IMR-90 (cell line): Measurements from ENCODE around the gene PKD2L1. TPM values are rescaled to one million over a fixed set of nuclear protein-coding genes. Genes with fewer than 3 reads are reported as not detected.

Experiments
- ATAC-seq: fragments of 200-7000 bp; cut with Tn5 transposase; 2 replicates; pipeline ENCODE4 v1.9.1; 2020; ENCODE audit warnings: low read depth, mild to moderate bottlenecking, moderate library complexity
- BruUV-seq: library from RNA; stranded (reverse); fragments of 400-500 nt; replicated peaks from 2 replicates; lab custom pipeline; 2021; lab: Mats Ljungman, UMichigan
- CTCF ChIA-PET: fragments of 300-600 bp; formaldehyde crosslinking; extraction: SDS; loops from one replicate; lab custom pipeline; 2021; ENCODE audit warnings: antibody characterized with exemption; lab: Yijun Ruan, JAX
- POLR2A ChIA-PET: fragments of 300-600 bp; sonication (Branson Sonifier 250); formaldehyde crosslinking; loops from one replicate; lab custom pipeline; 2022; ENCODE audit warnings: antibody characterized with exemption; ENCODE audit not compliant: unreplicated experiment; lab: Charles Lee
- DNase-seq: peaks from one replicate; pipeline ENCODE4 v3.0.0; 2013
- H2AFZ ChIP-seq: replicated peaks from 2 replicates; pipeline ENCODE3; 2013; ENCODE audit warnings: low read length, mild to moderate bottlenecking; ENCODE audit not compliant: poor library complexity
- H2AK5ac ChIP-seq: 2 replicates; pipeline ENCODE4 v1.6.1; 2013; ENCODE audit warnings: low read depth, low read length, inconsistent platforms
- H2AK9ac ChIP-seq: replicated peaks from 2 replicates; pipeline ENCODE3; 2013; ENCODE audit warnings: mild to moderate bottlenecking, low read depth, low read length, moderate library complexity; ENCODE audit not compliant: poor library complexity
- H2BK120ac ChIP-seq: 2 replicates; pipeline ENCODE4 v1.6.1; 2013; ENCODE audit warnings: low read depth, low read length, inconsistent platforms
- H2BK15ac ChIP-seq: 3 replicates; pipeline ENCODE4 v1.6.1; 2013; ENCODE audit warnings: low read depth, low read length, inconsistent platforms
- H2BK20ac ChIP-seq: 2 replicates; pipeline ENCODE4 v1.6.1; 2013; ENCODE audit warnings: low read depth, mild to moderate bottlenecking, inconsistent platforms, low read length, moderate library complexity
- H2BK5ac ChIP-seq: 2 replicates; pipeline ENCODE4 v1.6.1; 2013; ENCODE audit warnings: mild to moderate bottlenecking, low read depth, low read length, inconsistent platforms; ENCODE audit not compliant: poor library complexity, severe bottlenecking
- H3K14ac ChIP-seq: replicated peaks from 2 replicates; pipeline ENCODE4 v1.6.1; 2013; ENCODE audit warnings: low read depth, low read length, inconsistent platforms
- H3K18ac ChIP-seq: 2 replicates; pipeline ENCODE4 v1.6.1; 2013; ENCODE audit warnings: low read depth, low read length, control low read depth
- H3K23ac ChIP-seq: 2 replicates; pipeline ENCODE4 v1.6.1; 2013; ENCODE audit warnings: low read depth, low read length, inconsistent platforms
- H3K27ac ChIP-seq: 2 replicates; pipeline ENCODE4 v1.5.1; 2013; ENCODE audit warnings: mild to moderate bottlenecking, control low read depth, low read length; ENCODE audit not compliant: insufficient read depth
- H3K27me3 ChIP-seq: 2 replicates; pipeline ENCODE4 v1.6.1; 2013; ENCODE audit warnings: low read length; ENCODE audit not compliant: control insufficient read depth, insufficient read depth
- H3K36me3 ChIP-seq: 2 replicates; pipeline ENCODE4 v1.6.1; 2013; ENCODE audit warnings: low read length, mixed read lengths; ENCODE audit not compliant: control insufficient read depth, insufficient read depth
- H3K4ac ChIP-seq: 2 replicates; pipeline ENCODE4 v1.6.1; 2013; ENCODE audit warnings: low read depth, low read length, inconsistent platforms
- H3K4me1 ChIP-seq: 2 replicates; pipeline ENCODE4 v1.6.1; 2013; ENCODE audit warnings: low read length, mixed read lengths; ENCODE audit not compliant: control insufficient read depth, insufficient read depth
- H3K4me2 ChIP-seq: 2 replicates; pipeline ENCODE4 v1.6.1; 2013; ENCODE audit warnings: low read depth, mild to moderate bottlenecking, control low read depth, low read length, moderate library complexity
- H3K4me3 ChIP-seq: 2 replicates; pipeline ENCODE4 v1.5.1; 2013; ENCODE audit warnings: low read depth, mild to moderate bottlenecking, control low read depth, low read length, moderate library complexity; ENCODE audit not compliant: insufficient read depth
- H3K56ac ChIP-seq: 2 replicates; pipeline ENCODE4 v1.6.1; 2013; ENCODE audit warnings: low read length, inconsistent platforms; ENCODE audit not compliant: insufficient read depth; ENCODE audit errors: extremely low read depth
- H3K79me1 ChIP-seq, 2 experiments: 2 replicates each; pipeline ENCODE4 v1.6.1; 2013; ENCODE audit warnings: low read length in 2 of 2, inconsistent platforms in 1 of 2, low read depth in 1 of 2
- H3K9ac ChIP-seq: 2 replicates; pipeline ENCODE4 v1.6.1; 2013; ENCODE audit warnings: low read depth, low read length, control low read depth
- H3K9me1 ChIP-seq: 2 replicates; pipeline ENCODE4 v1.6.1; 2013; ENCODE audit warnings: low read length, inconsistent platforms; ENCODE audit not compliant: insufficient read depth
- H3K9me3 ChIP-seq: 2 replicates; pipeline ENCODE4 v1.6.1; 2013; ENCODE audit warnings: low read length; ENCODE audit not compliant: control insufficient read depth, insufficient read depth
- H4K20me1 ChIP-seq: 2 replicates; pipeline ENCODE4 v1.6.1; 2013; ENCODE audit warnings: low read length, inconsistent platforms; ENCODE audit not compliant: insufficient read depth
- H4K5ac ChIP-seq: 2 replicates; pipeline ENCODE4 v1.6.1; 2013; ENCODE audit warnings: mild to moderate bottlenecking, low read depth, low read length, control low read depth
- H4K8ac ChIP-seq, 2 experiments: 2 replicates each; pipeline ENCODE4 v1.6.1; 2013; ENCODE audit warnings: low read depth in 2 of 2, low read length in 2 of 2, control low read depth in 1 of 2, inconsistent platforms in 1 of 2
- H4K91ac ChIP-seq: 2 replicates; pipeline ENCODE4 v1.6.1; 2013; ENCODE audit warnings: low read depth, low read length, inconsistent platforms; ENCODE audit not compliant: insufficient read depth
- BHLHE40 ChIP-seq: fragments of 150-350 bp; IDR thresholded peaks from 2 replicates; pipeline ENCODE4 v1.6.1; 2016; ENCODE audit warnings: mild to moderate bottlenecking, low read depth, low read length
- CEBPB ChIP-seq: IDR thresholded peaks from 2 replicates; pipeline ENCODE4 v1.6.1; 2012; ENCODE audit warnings: low read depth, low read length, improper control_type of control experiment
- CHD1 ChIP-seq: IDR thresholded peaks from 2 replicates; pipeline ENCODE4 v1.6.1; 2012; ENCODE audit warnings: low read depth, low read length, improper control_type of control experiment
- ELK1 ChIP-seq: fragments of 150-350 bp; IDR thresholded peaks from 2 replicates; pipeline ENCODE4 v1.6.1; 2016; ENCODE audit warnings: low read depth, mild to moderate bottlenecking, low read length, moderate library complexity, borderline replicate concordance
- FOS ChIP-seq: fragments of 150-350 bp; IDR thresholded peaks from 2 replicates; pipeline ENCODE4 v1.6.1; 2016; ENCODE audit warnings: low read depth, low read length
- MAFK ChIP-seq: IDR thresholded peaks from 2 replicates; pipeline ENCODE4 v1.6.1; 2012; ENCODE audit warnings: low read depth, low read length, improper control_type of control experiment
- MAZ ChIP-seq: IDR thresholded peaks from 2 replicates; pipeline ENCODE4 v1.6.1; 2012; ENCODE audit warnings: low read depth, mild to moderate bottlenecking, low read length, improper control_type of control experiment, moderate library complexity, borderline replicate concordance
- MXI1 ChIP-seq: IDR thresholded peaks from 2 replicates; pipeline ENCODE4 v1.6.1; 2012; ENCODE audit warnings: low read depth, mild to moderate bottlenecking, low read length, moderate library complexity, borderline replicate concordance
- NFE2L2 ChIP-seq: fragments of 150-350 bp; IDR thresholded peaks from 2 replicates; pipeline ENCODE4 v1.6.1; 2016; ENCODE audit warnings: low read depth, mild to moderate bottlenecking, low read length
- POLR2A ChIP-seq: IDR thresholded peaks from 2 replicates; pipeline ENCODE4 v1.6.1; 2012; ENCODE audit warnings: mild to moderate bottlenecking, low read depth, low read length
- RAD21 ChIP-seq: IDR thresholded peaks from 2 replicates; pipeline ENCODE4 v1.6.1; 2012; ENCODE audit warnings: low read length, improper control_type of control experiment
- RCOR1 ChIP-seq: IDR thresholded peaks from 2 replicates; pipeline ENCODE4 v1.6.1; 2012; ENCODE audit warnings: mild to moderate bottlenecking, low read length, improper control_type of control experiment; ENCODE audit not compliant: insufficient replicate concordance
- RFX5 ChIP-seq: IDR thresholded peaks from 2 replicates; pipeline ENCODE4 v1.8.0; 2012; ENCODE audit warnings: low read depth, mild to moderate bottlenecking, low read length, moderate library complexity
- SMC3 ChIP-seq: fragments of 150-350 bp; IDR thresholded peaks from 2 replicates; pipeline ENCODE4 v1.6.1; 2016; ENCODE audit warnings: low read depth, mild to moderate bottlenecking, antibody characterized with exemption, low read length, moderate library complexity
- USF2 ChIP-seq: fragments of 150-350 bp; IDR thresholded peaks from 2 replicates; pipeline ENCODE4 v1.6.1; 2017; ENCODE audit warnings: mild to moderate bottlenecking, antibody characterized with exemption, low read length, low read depth
- WGBS, 2 experiments: methylation state at CpG; one replicate each; pipeline versions ENCODE4 v1.1.5 to v1.1.7; 2013; ENCODE audit warnings: missing lambda C conversion rate in 2 of 2; ENCODE audit not compliant: insufficient read length in 1 of 2; ENCODE audit errors: extremely low coverage in 2 of 2; 5-methylcytosine and 5-hydroxymethylcytosine counted together
- dilution Hi-C: fragments of 300-500 bp; cut with HindIII; formaldehyde crosslinking; loops from one replicate; pipeline ENCODE4 v1.14.3; 2018; ENCODE audit warnings: low sequenced_read_pairs; ENCODE audit not compliant: unreplicated experiment
- in situ Hi-C: fragments of 300-500 bp; cut with MboI; formaldehyde crosslinking; loops from 3 replicates; pipeline ENCODE4 v1.14.3; 2019; ENCODE audit warnings: low sequenced_read_pairs, inconsistent platforms, mixed read lengths
- intact Hi-C: fragments of 100-400 bp; cut with micrococcal nuclease; formaldehyde crosslinking; loops from 2 replicates; pipeline ENCODE4 v1.10.0; 2022
- polyA plus RNA-seq, 3 experiments: library from polyadenylated mRNA; depleted of rRNA; stranded (reverse); fragments of >200 nt; gene quantifications; 2 replicates each; pipeline ENCODE4 v1.2.3, GENCODE V29; 2012; ENCODE audit warnings: low replicate concordance in 1 of 3
- total RNA-seq: library from RNA; depleted of rRNA; stranded (reverse); fragments of >200 nt; gene quantifications from 2 replicates; pipeline ENCODE4 v1.2.3, GENCODE V29; 2012
- TF ChIP-seq, protein P1 (sequence below): conservative IDR thresholded peaks from 2 replicates; pipeline ENCODE4 v1.5.1; 2012; ENCODE audit warnings: mild to moderate bottlenecking, low read depth, low read length, improper control_type of control experiment

PKD2L1 gene
- total and polyA plus RNA-seq, 2 of the 4 experiments (the other 2 are of a cell fraction) = not detected

- TF ChIP-seq NFE2L2 (no peak), ELK1 (no peak), MAFK (no peak), RFX5 (no peak), CEBPB (no peak), POLR2A (no peak), BHLHE40 (no peak), USF2 (no peak), CHD1 (no peak), MXI1 (no peak), RAD21 (no peak), SMC3 (no peak), FOS (no peak), RCOR1 (no peak), MAZ (no peak)
- TF ChIP-seq, protein P1, sequence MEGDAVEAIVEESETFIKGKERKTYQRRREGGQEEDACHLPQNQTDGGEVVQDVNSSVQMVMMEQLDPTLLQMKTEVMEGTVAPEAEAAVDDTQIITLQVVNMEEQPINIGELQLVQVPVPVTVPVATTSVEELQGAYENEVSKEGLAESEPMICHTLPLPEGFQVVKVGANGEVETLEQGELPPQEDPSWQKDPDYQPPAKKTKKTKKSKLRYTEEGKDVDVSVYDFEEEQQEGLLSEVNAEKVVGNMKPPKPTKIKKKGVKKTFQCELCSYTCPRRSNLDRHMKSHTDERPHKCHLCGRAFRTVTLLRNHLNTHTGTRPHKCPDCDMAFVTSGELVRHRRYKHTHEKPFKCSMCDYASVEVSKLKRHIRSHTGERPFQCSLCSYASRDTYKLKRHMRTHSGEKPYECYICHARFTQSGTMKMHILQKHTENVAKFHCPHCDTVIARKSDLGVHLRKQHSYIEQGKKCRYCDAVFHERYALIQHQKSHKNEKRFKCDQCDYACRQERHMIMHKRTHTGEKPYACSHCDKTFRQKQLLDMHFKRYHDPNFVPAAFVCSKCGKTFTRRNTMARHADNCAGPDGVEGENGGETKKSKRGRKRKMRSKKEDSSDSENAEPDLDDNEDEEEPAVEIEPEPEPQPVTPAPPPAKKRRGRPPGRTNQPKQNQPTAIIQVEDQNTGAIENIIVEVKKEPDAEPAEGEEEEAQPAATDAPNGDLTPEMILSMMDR = no peak
- no CpG with 5 or more reads among the region's 5 CpGs for WGBS, 2 experiments
These were observed 47.8 kb upstream of the PKD2L1 start for GRCh38 chr10:100377830-100378229.

More at GRCh38 chr10:100377830-100378229, 47.8 kb upstream of the PKD2L1 start:
- Histone ChIP-seq H3K4ac (no peak overlapping the region), H4K8ac (no peak overlapping the region), H3K23ac (no peak overlapping the region), H2BK20ac (no peak overlapping the region), H4K5ac (no peak overlapping the region), H3K14ac (no peak overlapping the region), H3K56ac (no peak overlapping the region), H3K27me3 (no peaks in the 10 kb centered on the region), H3K4me3 (no peak overlapping the region), H3K4me1 (peaks cover 6% of the 10 kb centered on the region), H2BK120ac (no peak overlapping the region), H3K18ac (no peak overlapping the region), H3K79me1 (peaks cover 0 to 12% of the 10 kb centered on the region in 2 experiments; a peak in 2 of 4 replicates), H2AK9ac (no peak overlapping the region), H4K20me1 (0 out of 2 replicates have a peak, but pooled peaks cover 3% of the 10 kb centered on the region), H2AFZ (no peak overlapping the region), H3K9me1 (no peaks in the 10 kb centered on the region), H3K9me3 (no peaks in the 10 kb centered on the region), H4K91ac (no peak overlapping the region), H3K9ac (no peak overlapping the region), H3K4me2 (no peak overlapping the region), H2AK5ac (no peak overlapping the region), H3K36me3 (peaks cover 2% of the 10 kb centered on the region; the same call in 1 of the 2 replicates), H2BK15ac (no peak overlapping the region), H3K27ac (no peak overlapping the region), H2BK5ac (no peak overlapping the region)
- no peak for ATAC-seq
- intact Hi-C loops (no loop called here), in situ Hi-C loops (no loop called here), dilution Hi-C loops (no loop called here)
- ChIA-PET CTCF (no interaction called here), POLR2A (no interaction called here)
- no peak for DNase-seq
- no TSS peak for BruUV-seq
